Stimulated activated naive CD8-positive, alpha-beta T cell treated with anti-CD3 and anti-CD28 coated beads, Interleukin-15, Interleukin-2, amounts not matched to agents 100 U/mL and 50 U/mL, for 24 hours (primary cell): ENCODE results near the gene RASA3.

ENCODE experiments used
- ATAC-seq: fragments of 150-1000 bp; cut with Tn5 transposase; one replicate; pipeline ENCODE4 v1.10.0; 2021
- DNase-seq: peaks from one replicate; pipeline ENCODE4 v3.0.0; 2021

RASA3 gene

GRCh38 chr13:114067381-114067885 lies 65.0 kb downstream of the RASA3 start:
- DNase-seq (peak; percentile 58), ATAC-seq (peak; percentile 45)

DNA sequence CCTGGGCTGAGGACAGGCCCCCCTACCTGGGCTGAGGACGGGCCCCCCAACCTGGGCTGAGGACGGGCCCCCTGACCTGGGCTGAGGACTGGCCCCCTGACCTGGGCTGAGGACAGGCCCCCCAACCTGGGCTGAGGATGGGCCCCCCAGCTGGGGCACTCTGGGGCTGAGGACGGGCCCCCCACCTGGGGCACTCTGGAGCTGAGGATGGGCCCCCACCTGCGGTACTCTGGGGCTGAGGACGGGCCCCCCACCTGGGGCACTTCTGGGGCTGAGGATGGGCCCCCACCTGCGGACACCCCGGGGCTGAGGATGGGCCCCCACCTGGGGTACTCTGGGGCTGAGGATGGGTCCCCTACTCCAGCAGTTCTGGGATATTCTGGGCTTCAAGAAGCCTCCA lies 65.5 kb downstream of the RASA3 start:
- ATAC-seq (no peak), DNase-seq (no peak)

GRCh38 chr13:114065926-114066774 lies 66.3 kb downstream of the RASA3 start:
- DNase-seq (peak; percentile 55), ATAC-seq (peak; percentile 3)

DNA sequence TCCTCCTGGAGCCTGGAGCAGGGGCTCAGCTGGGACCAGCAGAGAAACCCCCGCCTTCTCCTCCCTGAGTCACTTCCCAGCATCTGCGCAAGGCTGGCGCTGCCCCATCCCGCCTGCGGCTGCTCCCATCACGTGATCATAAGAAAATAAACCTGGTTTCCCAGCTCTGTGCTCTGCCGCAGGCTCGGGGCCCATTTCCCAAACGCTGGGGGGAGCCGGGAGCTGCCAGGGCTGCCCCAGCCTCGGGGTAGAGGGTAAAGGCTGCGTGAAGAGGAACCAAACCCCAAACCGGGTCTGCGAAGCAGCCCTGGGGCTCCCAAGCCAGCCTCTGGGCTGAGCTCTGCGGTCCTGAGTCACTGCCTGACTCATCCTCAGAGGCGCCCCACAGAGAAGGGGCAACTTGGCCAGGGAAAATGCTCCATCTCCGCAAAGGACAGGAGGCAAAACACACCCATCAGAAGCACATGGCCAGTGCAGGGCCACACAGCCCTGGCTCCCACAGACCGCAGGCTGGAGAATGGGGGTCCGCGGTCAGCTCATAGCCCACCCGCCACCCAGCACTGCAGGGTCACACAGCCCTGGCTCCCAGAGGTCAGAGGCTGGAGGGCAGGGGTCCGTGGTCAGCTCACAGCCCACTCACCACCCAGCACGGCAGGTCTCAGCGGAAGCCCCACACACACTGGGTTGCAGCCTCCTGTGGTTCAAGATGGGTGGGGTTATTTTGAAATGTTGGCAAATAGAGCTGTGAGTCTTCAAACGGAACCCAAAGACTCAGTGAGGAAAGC lies 67.1 kb downstream of the RASA3 start:
- ATAC-seq (peak; percentile 88), DNase-seq (peak; percentile 86)

DNA sequence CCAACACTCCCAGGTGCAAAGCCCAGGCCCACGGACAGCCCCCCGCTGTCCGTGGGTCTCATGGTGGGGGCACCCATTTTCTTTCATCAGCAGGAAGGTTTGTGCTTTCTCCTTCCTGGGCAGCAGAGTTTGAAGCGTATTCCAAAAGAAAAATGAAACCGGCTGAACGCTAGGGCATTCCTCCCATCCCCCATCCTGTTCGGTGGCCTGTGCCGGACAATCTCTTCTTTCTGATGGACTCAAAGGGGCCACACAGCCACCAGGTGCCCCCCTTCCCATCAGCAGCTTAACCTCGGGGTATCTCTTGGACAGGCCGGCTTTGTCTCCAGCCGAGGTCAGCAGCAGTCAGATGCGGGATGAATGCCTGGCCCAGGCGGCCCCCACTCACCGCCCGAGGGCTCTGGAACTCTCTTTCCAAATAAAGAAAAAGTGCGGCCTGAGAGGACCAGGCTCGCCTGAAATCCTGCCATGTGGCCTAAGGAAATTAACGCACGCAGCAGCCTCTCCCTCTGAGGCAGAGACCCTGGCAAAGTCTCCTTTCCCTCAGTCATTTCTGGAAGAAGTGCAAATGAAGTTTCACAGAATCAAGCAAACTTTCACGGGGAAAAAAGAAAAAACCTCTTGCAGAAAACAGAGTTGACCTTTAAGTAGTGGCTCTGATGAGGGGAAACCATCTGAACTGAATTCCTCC lies 67.8 kb downstream of the RASA3 start:
- ATAC-seq = no peak
- peak; percentile 21 for DNase-seq

DNA sequence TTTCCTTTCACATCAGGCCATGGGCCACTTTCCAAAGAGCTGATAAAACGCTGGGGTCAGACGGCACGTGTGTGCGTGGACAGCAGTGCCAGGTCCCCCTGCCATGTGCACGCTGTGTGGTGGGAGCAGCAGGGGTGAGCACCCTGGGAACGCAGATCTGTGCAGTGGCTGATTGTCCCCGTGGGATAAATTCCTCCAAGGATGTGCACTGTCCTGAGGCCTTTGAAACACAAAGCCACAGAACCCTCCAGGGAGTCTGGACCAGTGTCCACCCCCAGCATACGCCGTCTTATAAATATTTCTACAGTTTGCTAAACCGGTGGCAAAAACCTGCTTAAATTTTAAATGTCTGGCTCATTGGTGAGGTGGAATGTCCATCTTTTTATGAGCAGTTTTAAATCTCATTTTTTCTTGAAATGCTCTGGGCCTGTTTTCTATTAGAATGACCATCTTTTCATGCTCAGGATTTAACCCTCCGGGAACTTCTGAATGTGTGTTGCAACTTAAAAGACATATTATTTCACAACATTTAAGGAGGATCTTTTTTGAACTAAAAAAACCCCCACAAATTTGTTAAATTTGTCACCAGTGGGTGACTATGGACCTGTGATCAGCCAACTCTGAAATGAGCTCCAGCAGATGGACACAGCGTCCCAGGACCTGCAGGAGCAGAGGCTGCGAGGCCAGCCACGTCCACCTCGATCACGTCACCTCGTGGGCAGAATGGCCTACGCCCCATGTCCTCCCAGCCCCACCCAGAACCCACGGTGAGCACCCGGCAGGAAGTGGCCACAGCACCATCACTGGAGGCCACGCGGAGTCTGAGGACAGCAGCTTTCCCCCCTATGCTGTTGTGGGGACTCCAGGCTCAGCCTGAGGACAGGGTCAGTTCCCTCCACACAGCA lies 68.6 kb downstream of the RASA3 start:
- DNase-seq = peak; percentile 30

DNA sequence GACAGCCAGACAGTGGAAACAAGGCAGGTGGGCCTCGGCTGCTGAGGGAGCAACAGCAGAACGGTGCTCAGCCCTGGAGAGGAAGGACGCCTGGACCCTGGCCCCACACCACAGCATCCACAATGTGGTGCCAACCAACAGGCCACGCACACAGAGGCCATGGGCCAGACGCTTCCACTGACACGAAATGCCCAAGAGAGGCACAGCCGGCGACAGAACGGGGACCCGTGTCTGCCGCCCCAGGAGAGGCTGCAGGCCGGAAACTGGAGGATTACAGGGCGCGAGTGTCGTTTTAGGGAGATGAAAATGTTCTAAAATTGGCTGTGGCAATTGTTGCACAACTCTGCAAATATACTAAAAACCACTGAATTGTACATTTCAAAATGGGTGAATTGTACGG lies 69.7 kb downstream of the RASA3 start:
- ATAC-seq = no peak
- no peak for DNase-seq

More for the DNA sequence above, 68.6 kb downstream of the RASA3 start:
- no peak for ATAC-seq

DNA sequence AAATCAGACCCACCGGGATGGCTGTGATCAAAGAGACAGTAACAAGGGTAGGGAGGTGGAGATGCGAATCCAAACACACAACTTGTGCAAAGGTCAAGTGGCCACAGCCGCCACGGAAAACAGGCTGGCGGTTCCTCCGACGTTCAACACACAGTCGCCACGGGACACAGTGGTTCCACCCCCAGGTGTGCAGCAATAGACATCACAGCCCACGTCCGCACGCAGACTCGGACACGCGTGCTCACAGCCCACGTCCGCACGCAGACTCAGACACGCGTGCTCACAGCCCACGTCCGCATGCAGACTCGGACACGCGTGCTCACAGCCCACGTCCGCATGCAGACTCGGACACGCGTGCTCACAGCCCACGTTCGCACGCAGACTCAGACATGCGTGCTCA lies 70.1 kb downstream of the RASA3 start:
- no peak for ATAC-seq
- DNase-seq = no peak

DNA sequence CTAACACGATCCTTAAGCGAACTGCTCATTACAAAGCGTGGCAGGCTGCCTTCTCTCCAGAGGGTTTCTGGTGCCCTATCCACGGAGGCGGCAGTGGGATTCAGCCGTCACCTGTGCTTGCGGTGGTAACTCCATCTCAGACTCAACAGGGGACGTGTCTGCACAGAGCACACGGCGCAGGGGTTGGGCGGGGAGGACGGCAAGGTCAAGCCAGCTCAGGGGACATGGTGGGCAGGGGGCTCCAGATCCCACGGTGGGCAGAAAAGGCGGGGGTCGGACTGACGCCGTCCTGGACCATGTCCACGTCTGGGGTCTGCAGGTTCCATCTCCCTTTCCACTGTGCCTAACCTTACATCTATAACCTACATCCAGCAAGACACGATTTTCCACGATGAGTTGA lies 70.7 kb downstream of the RASA3 start:
- ATAC-seq = no peak

GRCh38 chr13:114061047-114061446 lies 71.4 kb downstream of the RASA3 start:
- ATAC-seq (no peak), DNase-seq (no peak)

More for the DNA sequence above, 70.7 kb downstream of the RASA3 start:
- no peak for DNase-seq

GRCh38 chr13:114059946-114060860 lies 72.2 kb downstream of the RASA3 start:
- DNase-seq = no peak
- no peak for ATAC-seq

DNA sequence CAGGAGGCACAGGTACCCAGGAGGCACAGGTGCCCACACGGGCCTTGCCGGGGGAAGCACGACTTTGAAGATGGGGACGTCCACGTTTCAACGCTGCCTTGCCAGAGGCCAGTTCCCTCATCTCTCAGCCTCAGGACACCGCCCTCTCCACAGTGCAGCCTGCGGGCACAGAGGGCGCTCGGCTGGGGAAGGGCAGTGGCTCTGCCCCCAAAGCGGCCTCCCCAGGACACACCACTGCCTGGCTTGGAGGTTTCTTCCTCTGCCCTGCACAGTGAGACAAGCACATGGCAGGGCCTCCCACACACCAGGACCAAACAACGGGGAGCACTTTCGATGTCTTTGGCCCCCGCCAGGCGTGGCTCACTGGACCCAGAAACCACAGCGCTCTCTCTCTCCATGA lies 73.0 kb downstream of the RASA3 start:
- DNase-seq (no peak), ATAC-seq (no peak)

- no peak for DNase-seq
- ATAC-seq = no peak
Observed at GRCh38 chr13:114058051-114058867, 74.2 kb downstream of the RASA3 start.

DNA sequence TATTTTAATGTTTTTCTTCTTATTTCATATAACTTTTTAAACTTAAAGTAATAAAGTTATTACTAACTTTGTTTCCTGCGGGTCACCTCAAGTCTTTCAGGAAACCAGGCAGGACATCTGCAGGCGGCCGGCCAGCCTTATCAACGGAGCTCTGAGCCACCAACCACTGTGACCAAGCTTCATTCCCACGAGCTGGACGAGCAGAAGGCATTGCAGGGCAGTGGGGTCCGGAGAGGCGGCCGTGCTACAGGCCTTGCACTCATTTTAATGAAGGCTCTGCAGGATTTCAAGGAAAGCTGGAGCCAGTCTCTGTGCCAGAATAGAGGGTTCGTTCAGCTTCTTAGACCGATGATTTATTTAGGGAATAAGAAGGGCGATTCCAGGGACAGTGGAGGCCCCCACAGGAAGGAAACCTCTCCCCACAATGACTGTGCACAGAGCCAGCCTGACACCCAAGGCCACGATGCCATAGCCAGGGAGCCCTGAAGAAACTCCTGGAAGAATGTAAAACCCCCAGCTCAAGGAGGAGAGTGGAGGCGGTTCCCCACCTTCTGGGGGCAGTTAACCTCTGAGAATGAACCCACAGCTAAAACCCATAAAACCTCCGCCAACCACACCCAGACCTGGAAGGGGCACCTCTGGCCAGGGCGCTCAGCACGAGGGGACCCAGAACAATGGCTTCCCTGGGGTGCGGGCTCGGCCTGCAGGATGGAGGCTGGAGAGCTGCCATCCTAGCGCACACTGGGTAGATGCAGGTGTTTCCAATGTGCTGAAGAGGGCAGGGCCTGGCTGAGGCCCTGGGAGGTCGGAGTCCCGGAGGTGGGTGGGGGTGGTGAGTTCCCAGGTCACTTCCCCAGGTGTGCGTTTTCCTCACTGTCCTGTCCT lies 75.0 kb downstream of the RASA3 start:
- no peak for DNase-seq
- no peak for ATAC-seq

DNA sequence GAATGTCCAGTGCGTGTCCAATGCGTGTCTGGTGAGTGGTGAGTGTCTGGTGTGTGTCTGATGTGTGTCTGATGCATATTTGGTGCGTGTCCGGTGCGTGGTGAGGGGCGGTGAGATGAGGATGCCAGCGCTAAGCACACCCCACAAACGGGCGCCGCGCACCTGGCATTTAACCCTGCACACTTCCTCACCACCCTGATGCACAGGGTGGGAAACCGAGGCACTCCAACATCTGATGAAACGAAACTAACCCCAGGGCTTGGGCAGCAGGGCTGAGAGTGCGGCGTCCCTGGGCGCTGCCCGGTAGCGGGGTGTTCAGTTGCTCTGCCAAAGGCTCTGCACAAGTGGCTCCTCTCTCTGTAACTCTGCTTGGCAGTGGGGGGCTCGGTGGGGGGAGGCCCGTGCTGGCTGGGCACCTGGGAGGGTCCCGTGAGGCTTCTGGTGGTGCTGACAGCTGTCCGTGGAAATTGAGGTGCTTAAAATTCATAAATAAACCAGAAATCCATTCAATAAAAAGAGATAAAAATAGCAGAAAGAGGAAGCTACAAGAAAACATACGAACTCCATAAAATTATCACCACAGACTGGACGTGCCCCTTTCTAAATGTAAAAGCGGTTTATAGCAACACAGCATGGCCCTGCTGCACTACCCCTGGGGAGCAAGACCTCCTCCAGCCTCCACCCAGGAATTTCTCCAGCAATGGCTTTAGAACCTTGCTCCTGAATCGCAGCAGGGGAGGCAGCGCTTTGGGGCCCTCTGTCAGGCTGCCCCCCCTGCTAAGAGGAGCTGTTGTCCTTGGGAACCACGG lies 76.0 kb downstream of the RASA3 start:
- ATAC-seq = no peak
- no peak for DNase-seq

- no peak for ATAC-seq
- DNase-seq = no peak
Observed at GRCh38 chr13:114055766-114056165, 76.7 kb downstream of the RASA3 start.

DNA sequence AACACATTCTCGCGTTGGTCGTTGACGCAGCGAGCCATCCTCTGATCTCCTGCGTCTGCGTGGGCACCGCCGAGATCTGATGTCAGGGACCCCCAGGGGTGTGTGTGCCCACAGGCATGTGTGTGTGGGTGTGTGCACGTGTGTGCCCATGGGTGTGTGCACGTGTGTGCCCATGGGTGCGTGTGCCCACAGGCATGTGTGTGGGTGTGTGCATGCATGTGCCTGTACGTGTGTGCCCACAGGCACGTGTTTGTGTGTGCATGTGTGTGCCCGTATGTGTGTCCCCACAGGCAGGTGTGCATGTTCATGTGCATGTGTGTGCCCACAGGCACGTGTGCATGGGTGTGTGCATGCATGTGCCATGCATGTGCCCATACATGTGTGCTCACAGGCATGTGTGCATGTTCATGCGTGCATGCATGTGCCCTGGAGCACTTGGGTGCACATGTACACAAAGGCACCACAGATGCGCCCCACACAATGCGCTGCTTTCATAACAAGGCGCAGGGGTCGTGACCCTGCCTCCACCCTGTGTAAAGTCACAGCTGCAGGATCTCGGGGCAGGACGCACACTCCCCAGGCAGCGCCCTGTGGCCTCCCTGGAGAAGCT lies 77.5 kb downstream of the RASA3 start:
- DNase-seq (no peak), ATAC-seq (no peak)
